CD4-positive, alpha-beta memory T cell (primary cell): Measurements from ENCODE around the gene HMGXB4. TPM values are rescaled to one million over a fixed set of nuclear protein-coding genes. Genes with fewer than 3 reads are reported as not detected.

ENCODE experiments used
- CTCF ChIA-PET: fragments of 350-600 bp; sonication (Branson Sonifier 250); formaldehyde crosslinking; loops from one replicate; lab custom pipeline; 2021; ENCODE audit warnings: inconsistent platforms; ENCODE audit not compliant: partially characterized antibody; lab: Charles Lee
- POLR2A ChIA-PET: fragments of 350-600 bp; sonication (Branson Sonifier 250); formaldehyde crosslinking; loops from one replicate; lab custom pipeline; 2021; ENCODE audit not compliant: partially characterized antibody; lab: Charles Lee
- DNase-seq, 5 donors: peaks; one replicate each; pipeline versions ENCODE4 v3.0.0 to v3.0.0-alpha.2; 2020 to 2022; ENCODE audit warnings: mixed read lengths in 1 of 5
- H3K27ac ChIP-seq: one replicate; pipeline ENCODE4 v1.7.0; 2013; ENCODE audit warnings: low read depth, low read length
- H3K27me3 ChIP-seq: 2 replicates; pipeline ENCODE4 v1.7.0; 2013; ENCODE audit warnings: mild to moderate bottlenecking, low read length, moderate library complexity; ENCODE audit not compliant: insufficient read depth
- H3K36me3 ChIP-seq: 2 replicates; pipeline ENCODE4 v1.7.0; 2013; ENCODE audit warnings: mild to moderate bottlenecking, low read length, moderate library complexity; ENCODE audit not compliant: insufficient read depth
- H3K4me1 ChIP-seq: 2 replicates; pipeline ENCODE4 v1.7.0; 2013; ENCODE audit warnings: mild to moderate bottlenecking, low read length, moderate library complexity; ENCODE audit not compliant: insufficient read depth
- H3K4me3 ChIP-seq, 2 donors: one replicate each; pipeline ENCODE4 v1.7.0; 2013; ENCODE audit warnings: low read length in 2 of 2, mild to moderate bottlenecking in 1 of 2
- H3K9me3 ChIP-seq, 2 donors: one replicate each; pipeline ENCODE4 v1.7.0; 2013; ENCODE audit warnings: low read length in 2 of 2, control low read depth in 1 of 2; ENCODE audit not compliant: control insufficient read depth in 1 of 2
- H3K27ac Mint-ChIP-seq, 7 donors: one replicate each; pipeline ENCODE4 v1.8.0; 2020 to 2021; ENCODE audit warnings: mixed read lengths in 7 of 7, mild to moderate bottlenecking in 6 of 7, inconsistent platforms in 3 of 7, moderate library complexity in 3 of 7
- H3K27me3 Mint-ChIP-seq, 2 donors: one replicate each; pipeline ENCODE4 v1.8.0; 2020 to 2021; ENCODE audit warnings: mixed read lengths in 2 of 2
- H3K36me3 Mint-ChIP-seq, 2 donors: one replicate each; pipeline ENCODE4 v1.8.0; 2020 to 2021; ENCODE audit warnings: mixed read lengths in 2 of 2, inconsistent platforms in 1 of 2, mild to moderate bottlenecking in 1 of 2
- H3K4me1 Mint-ChIP-seq, 4 donors: one replicate each; pipeline ENCODE4 v1.8.0; 2020 to 2021; ENCODE audit warnings: mixed read lengths in 4 of 4, mild to moderate bottlenecking in 1 of 4
- H3K4me3 Mint-ChIP-seq, 8 donors: one replicate each; pipeline ENCODE4 v1.8.0; 2020 to 2021; ENCODE audit warnings: mixed read lengths in 8 of 8, mild to moderate bottlenecking in 7 of 8, moderate library complexity in 6 of 8, inconsistent platforms in 3 of 8
- H3K9me3 Mint-ChIP-seq, 8 donors: one replicate each; pipeline ENCODE4 v1.8.0; 2020 to 2021; ENCODE audit warnings: mixed read lengths in 8 of 8, mild to moderate bottlenecking in 5 of 8, inconsistent platforms in 3 of 8, moderate library complexity in 1 of 8
- intact Hi-C: fragments of 100-400 bp; cut with micrococcal nuclease; formaldehyde crosslinking; loops from one replicate; pipeline ENCODE4 v1.15.1; 2023
- polyA plus RNA-seq, 2 donors: library from polyadenylated mRNA; unstranded; fragments of 300-500 nt; fragmentation: Illumina TruSeq; gene quantifications; one replicate each; pipeline ENCODE4 v1.2.3, GENCODE V29; 2021
- total RNA-seq, 2 experiments: library from RNA; stranded (reverse); gene quantifications; one replicate each; pipeline ENCODE4 v1.2.3, GENCODE V29; 2021

Gene HMGXB4
- total and polyA plus RNA-seq, 4 experiments from 2014 or later: 8.7 to 25.3 (median 17.5) TPM

DNA sequence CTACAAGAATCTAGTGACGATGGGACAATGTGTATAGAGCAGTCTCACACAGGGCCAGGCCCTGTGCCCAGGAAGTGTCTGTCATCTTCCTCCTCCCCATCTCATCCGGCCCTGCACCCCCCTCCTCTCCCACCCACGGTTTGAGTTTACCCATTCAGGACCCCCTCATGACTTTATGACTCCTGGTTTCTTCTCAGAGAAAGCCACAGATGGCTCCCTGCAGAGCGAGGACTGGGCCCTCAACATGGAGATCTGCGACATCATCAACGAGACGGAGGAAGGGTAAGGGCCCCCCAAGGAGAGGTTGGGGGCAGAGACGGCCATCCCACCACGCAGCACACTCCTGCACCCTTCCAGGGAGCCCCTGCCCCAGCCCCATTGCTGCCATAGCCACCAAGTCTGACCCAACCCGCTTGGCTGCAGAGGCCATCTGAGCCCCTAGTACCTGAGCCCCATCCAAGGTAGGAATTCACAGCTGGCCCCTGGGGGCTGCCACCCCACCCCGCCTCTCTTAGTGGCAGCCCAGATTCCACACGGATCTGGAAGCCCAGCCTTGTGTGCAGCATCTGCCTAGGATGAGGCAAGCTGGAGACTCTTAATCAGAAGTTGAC lies 60.5 kb downstream of the HMGXB4 start:
- intact Hi-C loops: no loop called here
- CTCF ChIA-PET: no interaction called here
- DNase-seq: no peak
- POLR2A ChIA-PET: interaction anchor here (1.5 kb wide), 1 partner anchor 12 kb away, joined by 4 read pairs; no protein-coding TSS in a partner anchor
- Mint-ChIP-seq H3K27ac (no peak overlapping the region), H3K4me1 (peaks cover 19 to 37% (median 32%) of the 10 kb centered on the region in 4 donors), H3K9me3 (peaks cover 0 to 2% (median 0%) of the 10 kb centered on the region in 8 donors), H3K36me3 (peaks cover 10 to 57% of the 10 kb centered on the region in 2 donors), H3K4me3 (no peak overlapping the region), H3K27me3 (no peaks in the 10 kb centered on the region)
- Histone ChIP-seq H3K36me3 (peaks cover 37% of the 10 kb centered on the region), H3K4me3 (no peak overlapping the region), H3K4me1 (peaks cover 33% of the 10 kb centered on the region), H3K27me3 (no peaks in the 10 kb centered on the region), H3K9me3 (no peaks in the 10 kb centered on the region), H3K27ac (no peak overlapping the region)

GRCh38 chr22:35318346-35319215 lies 61.3 kb downstream of the HMGXB4 start:
- Histone ChIP-seq H3K27me3 (no peaks in the 10 kb centered on the region), H3K27ac (no peak overlapping the region), H3K36me3 (peaks cover 45% of the 10 kb centered on the region), H3K9me3 (no peaks in the 10 kb centered on the region), H3K4me1 (peaks cover 28% of the 10 kb centered on the region), H3K4me3 (no peak overlapping the region)
- CTCF ChIA-PET: no interaction called here
- Mint-ChIP-seq H3K4me3 (no peak overlapping the region), H3K27me3 (no peaks in the 10 kb centered on the region), H3K9me3 (peaks cover 0 to 2% (median 0%) of the 10 kb centered on the region in 8 donors), H3K36me3 (peaks cover 18 to 62% of the 10 kb centered on the region in 2 donors), H3K27ac (peak overlapping the region in 1 of 7 donors; percentile 41), H3K4me1 (peaks cover 15 to 29% (median 26%) of the 10 kb centered on the region in 4 donors)
- intact Hi-C loops: no loop called here
- POLR2A ChIA-PET: interaction anchor here (1.5 kb wide), 1 partner anchor 12 kb away, joined by 4 read pairs; no protein-coding TSS in a partner anchor
- DNase-seq: no peak

- ChIA-PET CTCF (no interaction called here), POLR2A (interaction anchor here (1.5 kb wide), 1 partner anchor 13 kb away, joined by 4 read pairs; no protein-coding TSS in a partner anchor)
- Mint-ChIP-seq H3K9me3 (peaks cover 0 to 2% (median 0%) of the 10 kb centered on the region in 8 donors), H3K36me3 (peaks cover 26 to 70% of the 10 kb centered on the region in 2 donors), H3K4me1 (peaks cover 11 to 21% (median 19%) of the 10 kb centered on the region in 4 donors), H3K27ac (peak overlapping the region in 2 of 7 donors; percentile 29 to 35), H3K27me3 (no peaks in the 10 kb centered on the region), H3K4me3 (no peak overlapping the region)
- Histone ChIP-seq H3K36me3 (peaks cover 52% of the 10 kb centered on the region), H3K9me3 (no peaks in the 10 kb centered on the region), H3K4me1 (peaks cover 20% of the 10 kb centered on the region), H3K27ac (no peak overlapping the region), H3K4me3 (no peak overlapping the region), H3K27me3 (no peaks in the 10 kb centered on the region)
- intact Hi-C loops: no loop called here
- DNase-seq: no peak
Observed at GRCh38 chr22:35319244-35319985, 62.1 kb downstream of the HMGXB4 start.

DNA sequence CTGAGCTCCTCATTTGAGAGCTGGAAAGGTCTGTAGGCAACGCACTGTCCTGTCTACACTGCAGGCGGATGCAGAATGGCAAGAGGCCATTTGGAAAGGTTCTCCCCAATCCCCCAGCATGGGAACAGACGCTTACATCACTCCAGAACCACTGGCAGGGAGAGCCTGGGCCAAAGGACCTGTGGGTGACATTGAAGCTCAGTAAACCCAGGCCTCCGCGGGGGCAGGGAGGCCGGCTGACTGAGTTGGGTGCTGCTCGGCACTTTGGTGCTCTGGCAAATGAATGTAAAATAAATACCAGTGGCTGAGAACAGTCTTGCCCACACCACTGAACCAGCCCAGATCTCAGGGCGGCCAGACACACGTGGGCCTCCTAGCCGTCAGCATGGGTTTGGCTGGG lies 64.8 kb downstream of the HMGXB4 start:
- H3K4me3 Mint-ChIP-seq: no peak overlapping the region
- no peaks in the 10 kb centered on the region for H3K27me3 Mint-ChIP-seq
- Histone ChIP-seq H3K27me3 (no peaks in the 10 kb centered on the region), H3K4me3 (no peak overlapping the region), H3K36me3 (peaks cover 74% of the 10 kb centered on the region), H3K9me3 (no peaks in the 10 kb centered on the region), H3K27ac (no peak overlapping the region), H3K4me1 (no peaks in the 10 kb centered on the region)
- H3K36me3 Mint-ChIP-seq: peaks cover 45 to 82% of the 10 kb centered on the region in 2 donors
- intact Hi-C loops: no loop called here
- no peak overlapping the region for H3K27ac Mint-ChIP-seq
- peaks cover 0 to 10% (median 0%) of the 10 kb centered on the region in 4 donors for H3K4me1 Mint-ChIP-seq
- H3K9me3 Mint-ChIP-seq: peaks cover 0 to 3% (median 0%) of the 10 kb centered on the region in 8 donors
- POLR2A ChIA-PET: no interaction called here
- no peak for DNase-seq
- CTCF ChIA-PET: no interaction called here

DNA sequence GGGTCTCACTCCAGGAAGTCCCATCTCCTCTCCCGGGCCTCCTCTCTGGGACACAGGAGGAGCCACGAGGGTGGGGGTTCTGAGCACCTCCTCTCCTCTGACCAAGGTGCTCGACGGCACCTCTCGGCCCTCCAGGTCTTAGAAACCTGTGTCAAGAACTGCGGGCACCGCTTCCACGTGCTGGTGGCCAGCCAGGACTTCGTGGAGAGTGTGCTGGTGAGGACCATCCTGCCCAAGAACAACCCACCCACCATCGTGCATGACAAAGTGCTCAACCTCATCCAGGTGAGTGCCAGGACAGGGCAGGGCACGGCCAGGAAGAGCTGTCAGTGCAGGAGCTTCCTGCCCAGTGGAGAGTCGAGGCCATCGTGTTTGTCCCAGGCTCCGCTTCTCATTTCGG lies 65.6 kb downstream of the HMGXB4 start:
- peaks cover 45 to 83% of the 10 kb centered on the region in 2 donors for H3K36me3 Mint-ChIP-seq
- peak overlapping the region in 1 of 7 donors; percentile 36 for H3K27ac Mint-ChIP-seq
- CTCF ChIA-PET: no interaction called here

DNA sequence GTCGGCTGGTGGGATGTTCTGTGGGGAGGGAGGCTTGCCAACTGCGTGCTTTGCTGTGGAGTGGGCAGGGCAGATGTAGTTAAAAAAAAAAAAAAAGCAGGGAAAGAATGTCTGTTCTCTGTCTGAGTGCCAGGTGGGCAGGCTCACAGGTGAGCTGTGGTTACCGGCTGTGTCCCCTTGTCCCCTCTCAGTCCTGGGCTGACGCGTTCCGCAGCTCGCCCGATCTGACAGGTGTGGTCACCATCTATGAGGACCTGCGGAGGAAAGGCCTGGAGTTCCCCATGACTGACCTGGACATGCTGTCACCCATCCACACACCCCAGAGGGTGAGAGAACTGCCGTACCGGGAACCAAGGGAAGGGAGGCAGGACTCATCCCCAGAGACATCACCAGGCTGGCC lies 66.0 kb downstream of the HMGXB4 start:
- Mint-ChIP-seq H3K4me3 (no peak overlapping the region), H3K36me3 (peaks cover 45 to 79% of the 10 kb centered on the region in 2 donors), H3K9me3 (peaks cover 0 to 3% (median 0%) of the 10 kb centered on the region in 8 donors), H3K27ac (no peak overlapping the region), H3K27me3 (no peaks in the 10 kb centered on the region), H3K4me1 (peaks cover 0 to 14% (median 6%) of the 10 kb centered on the region in 4 donors)
- ChIA-PET POLR2A (no interaction called here), CTCF (no interaction called here)
- Histone ChIP-seq H3K4me1 (peaks cover 2% of the 10 kb centered on the region), H3K4me3 (no peak overlapping the region), H3K36me3 (peaks cover 75% of the 10 kb centered on the region), H3K27ac (no peak overlapping the region), H3K9me3 (no peaks in the 10 kb centered on the region), H3K27me3 (no peaks in the 10 kb centered on the region)
- intact Hi-C loops: no loop called here
- DNase-seq: no peak

More for the DNA sequence above, 65.6 kb downstream of the HMGXB4 start:
- DNase-seq: no peak
- intact Hi-C loops: no loop called here
- no peaks in the 10 kb centered on the region for H3K4me1 ChIP-seq
- Mint-ChIP-seq H3K9me3 (peaks cover 0 to 3% (median 0%) of the 10 kb centered on the region in 8 donors), H3K4me3 (no peak overlapping the region), H3K4me1 (peaks cover 0 to 10% (median 2%) of the 10 kb centered on the region in 4 donors), H3K27me3 (no peaks in the 10 kb centered on the region)
- POLR2A ChIA-PET: no interaction called here
- H3K4me3 ChIP-seq: no peak overlapping the region
- H3K27me3 ChIP-seq: no peaks in the 10 kb centered on the region
- H3K27ac ChIP-seq: no peak overlapping the region
- no peaks in the 10 kb centered on the region for H3K9me3 ChIP-seq
- peaks cover 75% of the 10 kb centered on the region for H3K36me3 ChIP-seq
